Mucosa of rectum (tissue), 2 donors: Measurements from ENCODE around the gene GGA2.
A peak's percentile ranks its signal among the peaks of the same experiment; 100 is the strongest.

Experiments used
- H3K27ac ChIP-seq, 2 donors: one replicate each; pipeline ENCODE4 v1.7.0; 2013; ENCODE audit warnings: inconsistent platforms in 2 of 2, low read depth in 2 of 2, low read length in 2 of 2
- H3K27me3 ChIP-seq, 2 donors: one replicate each; pipeline ENCODE4 v1.7.0; 2013; ENCODE audit warnings: low read length in 2 of 2; ENCODE audit not compliant: control insufficient read depth in 2 of 2, insufficient read depth in 2 of 2
- H3K36me3 ChIP-seq, 2 donors: one replicate each; pipeline ENCODE4 v1.7.0; 2013; ENCODE audit warnings: low read length in 2 of 2; ENCODE audit not compliant: control insufficient read depth in 2 of 2, insufficient read depth in 2 of 2
- H3K4me1 ChIP-seq, 2 donors: one replicate each; pipeline ENCODE4 v1.7.0; 2013; ENCODE audit warnings: low read length in 2 of 2, mild to moderate bottlenecking in 1 of 2; ENCODE audit not compliant: control insufficient read depth in 2 of 2, insufficient read depth in 2 of 2
- H3K4me3 ChIP-seq, 2 donors: one replicate each; pipeline ENCODE4 v1.7.0; 2013; ENCODE audit warnings: low read length in 2 of 2
- H3K9ac ChIP-seq, 2 donors: one replicate each; pipeline ENCODE4 v1.7.0; 2013; ENCODE audit warnings: low read length in 2 of 2, low read depth in 1 of 2, mild to moderate bottlenecking in 1 of 2
- H3K9me3 ChIP-seq, 2 donors: one replicate each; pipeline ENCODE4 v1.7.0; 2013; ENCODE audit warnings: low read length in 2 of 2; ENCODE audit not compliant: control insufficient read depth in 2 of 2
- donor health status: healthy.
- donor health status: Normal muscosa, but diverticular disease.

The GGA2 gene

GRCh38 chr16:23523876-23524385, 13.6 kb upstream of the GGA2 start:
- Histone ChIP-seq H3K4me3 (no peak overlapping the region), H3K9me3 (no peaks in the 10 kb centered on the region), H3K4me1 (peaks cover 0 to 3% of the 10 kb centered on the region in 2 donors), H3K27me3 (no peaks in the 10 kb centered on the region), H3K9ac (no peak overlapping the region), H3K27ac (peak overlapping the region; percentile 5 to 9), H3K36me3 (peaks cover 35 to 42% of the 10 kb centered on the region in 2 donors)

GRCh38 chr16:23523321-23523720, 13.0 kb upstream of the GGA2 start:
- Histone ChIP-seq H3K27ac (no peak overlapping the region), H3K9me3 (no peaks in the 10 kb centered on the region), H3K9ac (no peak overlapping the region), H3K27me3 (no peaks in the 10 kb centered on the region), H3K36me3 (peaks cover 33 to 38% of the 10 kb centered on the region in 2 donors), H3K4me3 (no peak overlapping the region), H3K4me1 (peaks cover 3 to 5% of the 10 kb centered on the region in 2 donors)

GRCh38 chr16:23521965-23522364, 11.7 kb upstream of the GGA2 start:
- Histone ChIP-seq H3K4me3 (no peak overlapping the region), H3K27me3 (no peaks in the 10 kb centered on the region), H3K4me1 (peaks cover 5 to 7% of the 10 kb centered on the region in 2 donors), H3K9me3 (no peaks in the 10 kb centered on the region), H3K36me3 (peaks cover 25 to 32% of the 10 kb centered on the region in 2 donors), H3K9ac (no peak overlapping the region), H3K27ac (no peak overlapping the region)

GRCh38 chr16:23521037-23521743, 10.9 kb upstream of the GGA2 start:
- H3K36me3 ChIP-seq: peaks cover 25 to 32% of the 10 kb centered on the region in 2 donors
- H3K9me3 ChIP-seq: no peaks in the 10 kb centered on the region
- no peak overlapping the region for H3K4me3 ChIP-seq
- H3K27me3 ChIP-seq: no peaks in the 10 kb centered on the region
- no peak overlapping the region for H3K27ac ChIP-seq
- H3K4me1 ChIP-seq: peaks cover 5 to 7% of the 10 kb centered on the region in 2 donors
- no peak overlapping the region for H3K9ac ChIP-seq

- no peak overlapping the region for H3K9ac ChIP-seq
- H3K4me1 ChIP-seq: peaks cover 5 to 7% of the 10 kb centered on the region in 2 donors
- peaks cover 25 to 32% of the 10 kb centered on the region in 2 donors for H3K36me3 ChIP-seq
- H3K4me3 ChIP-seq: no peak overlapping the region
- no peaks in the 10 kb centered on the region for H3K27me3 ChIP-seq
- no peaks in the 10 kb centered on the region for H3K9me3 ChIP-seq
- H3K27ac ChIP-seq: peak overlapping the region; percentile 9 to 22
Observed at GRCh38 chr16:23520500-23520899, 10.2 kb upstream of the GGA2 start.

- Histone ChIP-seq H3K9me3 (no peaks in the 10 kb centered on the region), H3K27me3 (no peaks in the 10 kb centered on the region), H3K4me1 (peaks cover 5 to 7% of the 10 kb centered on the region in 2 donors), H3K36me3 (peaks cover 23 to 25% of the 10 kb centered on the region in 2 donors), H3K4me3 (no peak overlapping the region), H3K9ac (no peak overlapping the region), H3K27ac (peak overlapping the region in 1 of 2 donors; percentile 9)
Observed at GRCh38 chr16:23519282-23519681, 9.0 kb upstream of the GGA2 start.

- Histone ChIP-seq H3K36me3 (peaks cover 17% of the 10 kb centered on the region in 2 donors), H3K9me3 (no peaks in the 10 kb centered on the region), H3K9ac (no peak overlapping the region), H3K4me3 (no peak overlapping the region), H3K27ac (peak overlapping the region in 1 of 2 donors; percentile 32), H3K27me3 (no peaks in the 10 kb centered on the region), H3K4me1 (peaks cover 5 to 7% of the 10 kb centered on the region in 2 donors)
Observed at GRCh38 chr16:23518435-23518891, 8.2 kb upstream of the GGA2 start.

- Histone ChIP-seq H3K27ac (no peak overlapping the region), H3K9ac (no peak overlapping the region), H3K4me3 (no peak overlapping the region), H3K4me1 (peaks cover 5 to 7% of the 10 kb centered on the region in 2 donors), H3K27me3 (no peaks in the 10 kb centered on the region), H3K36me3 (peaks cover 4 to 8% of the 10 kb centered on the region in 2 donors), H3K9me3 (no peaks in the 10 kb centered on the region)
Observed at GRCh38 chr16:23516366-23517137, 6.3 kb upstream of the GGA2 start.

DNA sequence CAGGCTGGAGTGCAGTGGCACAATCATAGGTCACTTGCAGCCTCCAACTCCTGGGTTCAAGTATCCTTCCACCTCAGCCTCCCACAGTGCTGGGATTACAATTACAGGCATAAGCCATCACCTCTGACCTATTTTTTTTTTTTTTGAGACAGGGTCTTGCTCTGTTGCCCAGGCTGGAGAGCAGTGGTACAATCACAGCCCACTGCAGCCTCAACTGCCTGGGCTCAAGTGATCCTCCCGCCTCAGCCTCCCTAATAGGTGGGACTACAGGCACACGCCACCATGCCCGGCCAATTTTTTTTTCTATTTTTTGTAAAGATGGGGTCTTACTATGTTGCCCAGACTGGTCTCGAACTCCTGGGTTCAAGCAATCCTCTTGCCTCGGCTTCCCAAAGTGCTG, 5.6 kb upstream of the GGA2 start:
- Histone ChIP-seq H3K27ac (no peak overlapping the region), H3K9me3 (no peaks in the 10 kb centered on the region), H3K4me3 (no peak overlapping the region), H3K9ac (no peak overlapping the region), H3K36me3 (peaks cover 4 to 8% of the 10 kb centered on the region in 2 donors), H3K27me3 (no peaks in the 10 kb centered on the region), H3K4me1 (peaks cover 5 to 7% of the 10 kb centered on the region in 2 donors)
